LNCAP (cell line): ENCODE data around the gene RANBP1.

Source experiments
- CTCF ChIP-seq: fragments of 450-650 bp; IDR thresholded peaks from 2 replicates; pipeline ENCODE4 v1.5.1; 2017; ENCODE audit warnings: mild to moderate bottlenecking

Gene RANBP1

GRCh38 chr22:20123366-20124082 is 7.6 kb downstream of the RANBP1 start:
- TF ChIP-seq CTCF = no peak

DNA sequence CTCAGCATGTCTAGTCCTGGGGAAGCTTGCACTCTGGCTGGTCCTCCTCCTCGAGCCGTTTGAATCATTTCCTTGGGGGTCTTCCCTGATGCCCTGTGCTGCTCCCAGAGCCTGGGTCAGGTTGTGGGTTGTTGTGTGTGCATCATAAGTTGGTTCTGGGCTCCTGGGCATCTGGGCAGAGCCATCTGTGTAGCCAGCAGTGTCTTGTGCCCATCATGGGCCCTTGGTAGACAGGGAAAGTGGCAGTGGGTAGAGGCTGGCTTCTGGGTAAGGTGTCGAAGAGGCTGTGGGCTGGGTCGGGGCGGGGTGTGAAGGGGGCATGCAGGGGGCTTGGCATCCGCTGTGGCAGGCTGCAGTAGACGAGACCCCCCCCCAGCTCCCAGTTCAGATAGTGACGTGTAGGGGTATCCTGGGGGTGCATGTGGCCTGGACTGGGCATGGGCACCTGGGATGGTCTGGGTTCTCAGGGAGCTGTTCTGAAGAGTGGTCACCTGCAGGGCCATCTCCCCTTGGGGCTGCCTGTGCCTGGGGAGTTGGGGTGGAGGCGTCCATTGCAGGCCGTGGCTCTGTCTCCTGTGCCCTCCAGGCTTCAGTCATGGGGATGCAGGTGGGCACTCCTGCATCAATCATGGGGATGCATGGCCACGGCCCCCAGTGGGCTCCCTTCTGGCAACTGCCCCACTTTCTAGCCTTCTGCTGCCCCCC is 8.3 kb downstream of the RANBP1 start:
- no peak for TF ChIP-seq CTCF

DNA sequence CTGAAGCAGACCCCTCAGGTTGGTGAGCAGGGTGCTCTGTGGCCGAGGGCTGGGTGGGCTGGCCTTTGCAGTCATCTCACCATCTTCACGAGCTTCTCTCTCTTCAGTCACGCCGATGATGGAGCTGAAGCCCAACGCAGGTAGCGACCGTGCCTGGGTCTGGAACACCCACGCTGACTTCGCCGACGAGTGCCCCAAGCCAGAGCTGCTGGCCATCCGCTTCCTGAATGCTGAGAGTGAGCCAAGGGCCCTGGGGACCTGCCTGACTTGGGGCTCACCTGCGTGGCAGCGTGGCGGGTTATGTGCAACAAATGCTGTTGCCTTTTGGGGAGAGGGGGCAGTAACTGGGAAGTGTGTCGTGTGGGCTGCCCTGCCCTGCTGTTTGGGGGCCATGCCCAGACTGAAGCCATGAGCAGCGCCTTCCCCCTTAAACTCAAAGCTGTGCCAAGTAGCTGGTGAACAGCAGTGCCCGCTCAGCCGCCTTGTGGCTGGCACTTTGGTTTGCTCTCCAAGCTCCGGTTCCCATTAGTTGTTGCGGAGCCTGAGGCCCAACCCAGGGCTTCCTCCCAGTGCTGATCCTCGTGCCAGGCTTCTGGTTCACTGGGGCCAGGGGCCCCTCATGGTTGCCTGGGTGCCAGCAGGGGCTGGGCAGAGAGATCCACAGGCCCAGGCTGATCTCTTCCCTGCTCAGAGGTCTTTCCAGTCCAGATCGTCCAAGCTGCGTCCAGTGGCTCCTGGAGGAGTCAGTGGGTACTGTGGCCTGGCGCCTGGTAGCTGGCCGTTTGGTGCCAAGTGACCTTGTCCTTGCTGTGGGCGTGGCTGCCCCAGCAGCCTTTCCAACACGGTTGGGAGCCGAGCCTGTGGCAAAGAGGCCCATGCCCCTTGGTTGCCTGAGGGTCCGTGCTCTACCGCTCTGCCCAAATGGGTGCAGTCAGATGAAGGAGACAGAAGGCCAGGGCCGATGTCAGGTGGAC is 9.6 kb downstream of the RANBP1 start:
- TF ChIP-seq CTCF = no peak

GRCh38 chr22:20126284-20127029 is 10.6 kb downstream of the RANBP1 start:
- no peak for TF ChIP-seq CTCF

- no peak for TF ChIP-seq CTCF
These were observed 11.5 kb downstream of the RANBP1 start for GRCh38 chr22:20127318-20127868.

DNA sequence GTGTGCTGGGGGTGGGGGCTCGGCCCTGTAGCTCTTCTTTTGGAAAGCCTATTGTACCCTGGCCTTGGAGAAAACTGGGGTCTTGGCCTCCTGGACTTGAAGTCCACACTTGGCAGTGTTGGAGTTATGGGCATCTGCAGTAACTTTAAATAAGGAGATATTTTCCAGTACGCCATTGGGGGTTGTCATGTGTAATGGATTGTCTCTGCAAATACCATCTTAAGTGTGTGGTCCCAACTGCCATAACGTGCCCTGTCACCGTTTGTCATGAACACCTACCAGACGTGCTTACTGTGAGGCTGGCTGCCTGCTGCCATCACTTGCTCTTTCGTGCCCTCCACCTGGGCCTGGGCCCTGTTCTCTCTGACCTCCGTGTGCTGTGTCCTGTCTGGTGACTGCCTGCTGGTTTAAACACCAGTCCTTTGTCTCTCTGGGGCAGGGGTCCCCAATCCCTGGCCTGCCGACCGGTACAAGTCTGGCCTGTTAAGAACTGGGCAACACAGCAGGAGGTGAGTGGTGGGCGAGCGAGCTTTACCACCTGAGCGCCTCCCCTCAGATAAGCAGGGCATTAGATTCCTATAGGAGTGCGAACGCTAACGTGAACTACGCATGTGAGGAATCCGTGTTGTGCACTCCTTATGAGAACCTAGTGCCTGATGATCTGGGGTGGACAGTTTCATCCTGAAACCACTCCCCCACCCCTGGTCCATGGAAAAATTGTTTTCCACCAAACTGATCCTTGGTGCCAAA is 12.1 kb downstream of the RANBP1 start:
- TF ChIP-seq CTCF = no peak
